Inflammatory macrophage treated with lipopolysaccharide for 1 hour (primary cell): Measurements from ENCODE around the gene NDUFS6.
"Not testable (repeated sequence)": the region's sequence is repeated elsewhere in the genome, so short reads cannot be mapped to it uniquely, and the experiment has no call there.

Experiments
- DNase-seq, 2 donors: peaks; one replicate each; pipeline ENCODE4 v3.0.0-alpha.2; 2020 to 2022

The NDUFS6 gene

GRCh38 chr5:1799602-1800471 is 1.4 kb upstream of the NDUFS6 start, which contains the start of gene MRPL36:
TSS of gene MRPL36 (minus strand) at chr5:1799837. CDS start at chr5:1798935, 902 bp downstream.
- DNase-seq = peak; percentile 87 to 95

- DNase-seq = peak in 1 of 2 donors; percentile 14
Observed at GRCh38 chr5:1800472-1801221, 560 bp upstream of the NDUFS6 start.

- no peak for DNase-seq
Observed at GRCh38 chr5:1801967-1802295, 724 bp downstream of the NDUFS6 start.

GRCh38 chr5:1803192-1803591 is 2.0 kb downstream of the NDUFS6 start:
- DNase-seq = no peak

GRCh38 chr5:1804001-1804690 is 2.9 kb downstream of the NDUFS6 start:
- no peak for DNase-seq

- DNase-seq = no peak
Observed at GRCh38 chr5:1805326-1805725, 4.1 kb downstream of the NDUFS6 start.

- DNase-seq = no peak
Observed at GRCh38 chr5:1805736-1806135, 4.5 kb downstream of the NDUFS6 start.

GRCh38 chr5:1806199-1806598 is 5.0 kb downstream of the NDUFS6 start:
- no peak for DNase-seq

GRCh38 chr5:1806974-1807373 is 5.8 kb downstream of the NDUFS6 start:
- DNase-seq = no peak

GRCh38 chr5:1807451-1808185 is 6.4 kb downstream of the NDUFS6 start:
- DNase-seq = peak; percentile 33 to 44

GRCh38 chr5:1808439-1808838 is 7.2 kb downstream of the NDUFS6 start:
- DNase-seq = no peak

GRCh38 chr5:1809416-1810035 is 8.3 kb downstream of the NDUFS6 start:
- no peak for DNase-seq

- DNase-seq = no peak
Observed at GRCh38 chr5:1810581-1811101, 9.4 kb downstream of the NDUFS6 start.

GRCh38 chr5:1814183-1815020 is 13.2 kb downstream of the NDUFS6 start:
- DNase-seq = no peak

- no peak for DNase-seq
Observed at GRCh38 chr5:1815071-1815786, 14.0 kb downstream of the NDUFS6 start.

- no peak for DNase-seq
Observed at GRCh38 chr5:1815881-1816292, 14.7 kb downstream of the NDUFS6 start.

GRCh38 chr5:1816495-1817089 is 15.4 kb downstream of the NDUFS6 start:
- not testable (repeated sequence) for DNase-seq

- DNase-seq = no peak
Observed at GRCh38 chr5:1817261-1818043, 16.2 kb downstream of the NDUFS6 start.

GRCh38 chr5:1818784-1819183 is 17.6 kb downstream of the NDUFS6 start:
- no peak for DNase-seq
